Activated CD4-positive, alpha-beta T cell treated with anti-CD3 and anti-CD28 coated beads, Interleukin-2, Interleukin-4, amounts not matched to agents 100 ng/mL and 50 ng/mL, durations not matched to agents 16 hours and 8 hours (primary cell): Measurements from ENCODE around the gene CBLB.
A peak's percentile ranks its signal among the peaks of the same experiment; 100 is the strongest.
"Not testable (repeated sequence)": the region's sequence is repeated elsewhere in the genome, so short reads cannot be mapped to it uniquely, and the experiment has no call there.

Source experiments
- DNase-seq: peaks from one replicate; pipeline ENCODE4 v3.0.0-alpha.2; 2020; ENCODE audit warnings: low spot score

The CBLB gene

GRCh38 chr3:105786990-105787389 lies 81.8 kb downstream of the CBLB start:
- DNase-seq = no peak

GRCh38 chr3:105786241-105786640 lies 82.6 kb downstream of the CBLB start:
- no peak for DNase-seq

DNA sequence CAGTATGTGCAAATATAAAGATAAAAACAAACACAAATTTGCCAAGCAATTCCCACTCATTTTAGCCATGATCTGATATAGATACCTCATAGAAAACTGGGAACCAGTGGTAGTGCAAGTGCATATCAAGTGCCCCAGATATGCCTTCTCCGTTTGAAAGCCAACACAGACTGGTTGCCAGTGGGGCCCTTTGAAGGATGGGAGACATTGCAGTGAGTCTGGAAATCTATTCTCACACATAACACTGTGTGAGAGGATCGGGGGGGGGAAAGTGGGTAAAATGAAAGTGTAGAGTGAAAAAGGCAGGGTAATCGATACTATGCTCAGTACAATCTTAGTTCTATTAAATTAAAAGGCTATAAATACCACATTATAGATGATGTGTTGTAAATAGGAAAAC lies 83.0 kb downstream of the CBLB start:
- no peak for DNase-seq

- no peak for DNase-seq
These were observed 85.2 kb downstream of the CBLB start for GRCh38 chr3:105783631-105784030.

DNA sequence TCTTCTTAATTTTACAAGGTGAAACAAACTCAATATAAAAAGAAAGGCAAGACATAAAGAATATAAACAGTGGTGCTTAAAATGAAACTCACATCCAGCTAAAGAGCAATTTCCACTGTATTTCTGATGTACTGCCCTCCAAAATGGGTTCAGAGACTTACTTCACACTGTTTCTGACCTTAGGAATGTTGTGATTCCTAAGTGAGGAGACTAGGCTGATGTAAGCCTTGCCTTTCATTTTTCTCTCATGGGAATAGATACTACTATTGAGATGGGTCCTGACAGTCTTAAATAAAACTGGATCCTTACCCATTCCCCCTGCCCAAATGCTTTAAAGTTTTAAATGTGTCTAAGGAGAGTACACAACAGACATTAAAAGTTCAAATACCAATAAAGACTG lies 86.9 kb downstream of the CBLB start:
- DNase-seq = no peak

DNA sequence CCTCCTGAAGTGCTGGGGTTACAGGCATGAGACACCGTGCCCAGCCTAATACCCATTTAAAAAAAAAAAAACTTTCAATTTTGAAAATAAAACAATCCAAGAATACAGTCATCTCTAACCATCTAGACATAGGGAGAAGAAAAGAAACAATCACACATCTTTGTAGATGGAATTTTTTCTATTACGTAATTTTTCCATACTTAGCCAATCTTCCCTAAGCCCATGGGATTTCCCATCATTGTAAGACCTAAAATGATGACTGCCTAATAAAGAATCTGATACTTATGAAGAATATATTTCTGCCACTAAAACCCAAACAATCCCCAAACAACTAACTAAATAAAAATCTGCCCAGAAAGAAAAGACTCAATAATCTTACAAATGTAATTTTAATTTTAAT lies 88.7 kb downstream of the CBLB start:
- DNase-seq = no peak

DNA sequence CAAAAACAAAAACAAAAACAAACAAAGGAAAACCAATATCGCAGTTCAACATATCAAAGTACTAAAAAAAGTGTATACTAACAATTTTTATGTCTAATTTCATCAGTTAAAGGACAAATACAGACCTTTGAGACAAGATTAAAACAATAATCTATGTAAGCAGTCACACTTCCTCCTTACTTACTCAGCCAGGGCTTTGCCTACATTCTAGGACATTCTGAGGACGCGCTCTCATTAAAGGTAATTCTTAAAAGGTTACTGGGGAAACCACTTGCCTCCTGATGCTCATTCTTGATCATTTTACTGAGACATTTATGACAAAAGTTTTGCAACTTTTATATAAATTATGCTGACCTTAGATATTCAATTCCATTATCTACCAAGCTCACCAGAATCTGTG lies 93.4 kb downstream of the CBLB start:
- DNase-seq = no peak

DNA sequence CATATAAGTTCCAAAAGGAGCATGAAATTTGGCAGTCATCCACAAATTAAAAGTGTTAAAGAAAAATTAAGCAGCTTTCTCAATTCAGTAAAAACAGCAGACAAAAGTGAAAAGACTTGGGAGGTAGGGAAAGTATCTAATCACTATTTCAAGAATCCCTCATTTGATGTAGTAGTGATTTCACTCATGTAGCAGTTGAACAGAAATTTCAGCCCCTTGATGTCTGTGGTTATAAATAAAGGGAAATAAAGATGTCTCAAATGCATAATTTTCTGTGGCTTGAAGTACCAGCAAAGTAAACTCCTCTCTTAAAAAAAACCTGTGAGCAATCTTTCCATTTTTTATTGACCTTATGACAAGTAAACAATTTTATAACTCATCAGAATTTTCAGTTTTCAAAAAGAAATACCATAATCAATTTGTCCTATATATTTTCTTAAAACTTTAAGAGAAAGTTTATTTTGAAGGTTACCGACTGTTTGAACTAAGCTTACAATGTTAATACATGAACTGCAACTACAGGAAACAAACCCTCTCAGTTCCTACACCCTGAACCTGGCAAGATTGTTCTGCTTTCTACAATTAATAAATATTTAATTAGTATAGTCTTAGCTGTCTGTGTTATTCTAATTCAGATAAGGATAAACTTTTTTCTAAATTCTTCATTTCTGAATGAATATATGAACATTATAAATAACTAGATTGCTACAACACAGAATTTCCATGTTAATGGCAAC lies 94.2 kb downstream of the CBLB start:
- peak; percentile 63 for DNase-seq

DNA sequence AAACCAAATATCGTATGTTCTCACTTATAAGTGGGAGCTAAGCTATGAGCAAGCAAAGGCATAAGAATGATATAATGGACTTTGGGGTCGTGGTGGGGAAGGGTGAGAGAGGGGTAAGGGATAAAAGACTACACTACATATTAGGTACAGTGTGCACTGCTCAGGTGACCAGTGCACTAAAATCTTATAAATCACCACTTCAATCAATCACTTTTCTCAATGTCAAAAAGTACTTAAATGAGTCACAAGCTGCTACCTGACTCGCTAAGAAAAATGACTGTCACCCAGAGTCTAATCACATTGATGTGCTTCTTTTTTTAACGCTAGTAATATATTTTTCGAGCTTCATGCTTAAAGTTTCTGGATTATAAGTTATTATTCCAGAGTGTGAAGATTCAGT lies 95.5 kb downstream of the CBLB start:
- peak; percentile 37 for DNase-seq

- no peak for DNase-seq
These were observed 96.2 kb downstream of the CBLB start for GRCh38 chr3:105772635-105773034.

GRCh38 chr3:105771392-105771791 lies 97.4 kb downstream of the CBLB start:
- no peak for DNase-seq

DNA sequence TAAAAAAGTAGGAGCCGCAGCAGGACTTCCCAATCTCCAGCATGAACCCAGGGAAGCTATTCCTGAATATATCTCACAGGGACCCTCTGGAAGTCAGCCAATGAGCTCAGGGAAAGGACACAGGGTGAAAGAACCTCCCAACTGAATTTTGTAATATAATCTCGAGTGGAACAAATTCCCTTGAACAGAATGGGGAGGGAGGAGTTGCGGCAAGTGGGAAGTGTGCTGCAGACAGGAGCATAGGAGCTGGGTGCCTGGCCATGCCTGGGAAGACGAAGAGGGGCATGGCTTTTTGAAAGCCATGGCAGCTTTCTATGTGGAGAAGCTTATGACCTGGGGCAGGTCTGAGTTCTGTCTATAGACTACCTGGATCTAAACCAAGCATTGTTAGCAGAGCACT lies 98.4 kb downstream of the CBLB start:
- DNase-seq = no peak

DNA sequence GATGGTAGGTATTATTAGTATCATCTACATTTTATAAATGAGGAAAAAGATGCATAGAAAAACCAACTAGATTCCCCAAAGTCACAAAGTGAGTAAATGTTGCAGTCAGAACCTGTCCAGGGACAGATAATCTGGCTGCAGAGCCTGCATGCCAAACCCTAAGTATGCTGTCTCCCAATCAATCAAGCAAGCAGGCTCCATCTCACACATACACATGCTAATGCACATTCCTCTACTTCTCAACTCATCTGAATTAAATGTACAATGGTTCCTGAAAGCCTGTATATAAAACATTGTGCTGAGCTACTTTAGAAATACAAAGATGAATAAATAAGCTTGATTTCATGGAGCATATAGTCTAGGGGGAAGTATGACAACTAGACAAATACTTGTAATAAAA lies 101.0 kb downstream of the CBLB start:
- no peak for DNase-seq

- no peak for DNase-seq
These were observed 101.6 kb downstream of the CBLB start for GRCh38 chr3:105767216-105767615.

DNA sequence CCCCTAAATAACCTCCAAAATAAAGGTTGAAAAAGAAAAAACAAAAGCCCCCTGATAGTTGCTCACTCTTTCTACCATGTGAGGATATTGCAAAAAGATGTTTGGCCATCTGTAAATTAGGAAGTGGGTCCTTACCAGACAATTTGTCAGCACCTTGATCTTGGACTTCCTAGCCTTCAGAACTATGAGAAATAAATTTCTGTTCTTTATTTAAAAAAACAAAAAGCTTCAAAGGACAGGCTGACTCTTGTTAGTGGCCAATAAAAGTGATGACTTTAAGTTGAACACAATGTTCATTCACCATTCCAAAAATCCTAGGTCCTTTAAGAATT lies 103.5 kb downstream of the CBLB start:
- DNase-seq = no peak

- DNase-seq = peak; percentile 41
These were observed 104.2 kb downstream of the CBLB start for GRCh38 chr3:105764378-105765307.

- no peak for DNase-seq
These were observed 105.2 kb downstream of the CBLB start for GRCh38 chr3:105763659-105764036.

GRCh38 chr3:105762749-105763658 lies 105.8 kb downstream of the CBLB start:
- DNase-seq = no peak

GRCh38 chr3:105762214-105762613 lies 106.6 kb downstream of the CBLB start:
- DNase-seq = not testable (repeated sequence)

DNA sequence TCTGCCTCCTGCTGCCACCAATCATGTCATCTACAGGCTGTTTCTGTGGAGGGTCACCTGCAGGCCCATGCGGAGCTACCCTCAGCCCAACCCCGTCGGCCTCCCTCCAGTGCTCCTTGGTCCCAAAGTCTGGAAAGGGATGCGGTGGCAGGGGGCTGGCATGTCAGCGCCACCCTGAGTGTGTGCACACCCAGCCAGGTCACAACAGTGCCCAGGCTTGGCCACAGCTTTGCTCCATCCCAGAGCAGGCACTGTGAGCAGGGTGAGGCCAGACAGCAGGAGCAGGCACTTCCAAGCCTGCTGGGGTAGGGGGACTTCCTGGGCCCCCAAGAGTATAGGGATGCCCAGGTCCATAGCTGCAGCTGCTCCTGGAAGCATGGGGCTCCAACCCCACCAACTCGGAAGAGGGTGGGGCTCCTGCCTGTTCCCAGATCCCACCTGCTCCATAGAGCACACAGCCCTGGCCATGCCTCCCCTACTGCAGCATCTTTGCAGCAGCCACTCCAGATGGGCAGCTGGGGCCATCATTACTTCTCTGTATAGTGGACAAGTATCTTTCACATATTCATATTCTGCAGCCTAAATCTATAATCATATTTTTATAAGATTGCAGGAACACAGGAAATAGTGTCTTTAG lies 109.3 kb downstream of the CBLB start:
- DNase-seq = no peak

- no peak for DNase-seq
These were observed 110.4 kb downstream of the CBLB start for GRCh38 chr3:105758451-105758850.
